Mucosa of rectum (tissue), 2 donors: ENCODE results near the gene NEDD4L.

ENCODE experiments used
- H3K27ac ChIP-seq, 2 donors: one replicate each; pipeline ENCODE4 v1.7.0; 2013; ENCODE audit warnings: inconsistent platforms in 2 of 2, low read depth in 2 of 2, low read length in 2 of 2
- H3K27me3 ChIP-seq, 2 donors: one replicate each; pipeline ENCODE4 v1.7.0; 2013; ENCODE audit warnings: low read length in 2 of 2; ENCODE audit not compliant: control insufficient read depth in 2 of 2, insufficient read depth in 2 of 2
- H3K36me3 ChIP-seq, 2 donors: one replicate each; pipeline ENCODE4 v1.7.0; 2013; ENCODE audit warnings: low read length in 2 of 2; ENCODE audit not compliant: control insufficient read depth in 2 of 2, insufficient read depth in 2 of 2
- H3K4me1 ChIP-seq, 2 donors: one replicate each; pipeline ENCODE4 v1.7.0; 2013; ENCODE audit warnings: low read length in 2 of 2, mild to moderate bottlenecking in 1 of 2; ENCODE audit not compliant: control insufficient read depth in 2 of 2, insufficient read depth in 2 of 2
- H3K4me3 ChIP-seq, 2 donors: one replicate each; pipeline ENCODE4 v1.7.0; 2013; ENCODE audit warnings: low read length in 2 of 2
- H3K9ac ChIP-seq, 2 donors: one replicate each; pipeline ENCODE4 v1.7.0; 2013; ENCODE audit warnings: low read length in 2 of 2, low read depth in 1 of 2, mild to moderate bottlenecking in 1 of 2
- H3K9me3 ChIP-seq, 2 donors: one replicate each; pipeline ENCODE4 v1.7.0; 2013; ENCODE audit warnings: low read length in 2 of 2; ENCODE audit not compliant: control insufficient read depth in 2 of 2
- donor health status: healthy.
- donor health status: Normal muscosa, but diverticular disease.

NEDD4L gene

DNA sequence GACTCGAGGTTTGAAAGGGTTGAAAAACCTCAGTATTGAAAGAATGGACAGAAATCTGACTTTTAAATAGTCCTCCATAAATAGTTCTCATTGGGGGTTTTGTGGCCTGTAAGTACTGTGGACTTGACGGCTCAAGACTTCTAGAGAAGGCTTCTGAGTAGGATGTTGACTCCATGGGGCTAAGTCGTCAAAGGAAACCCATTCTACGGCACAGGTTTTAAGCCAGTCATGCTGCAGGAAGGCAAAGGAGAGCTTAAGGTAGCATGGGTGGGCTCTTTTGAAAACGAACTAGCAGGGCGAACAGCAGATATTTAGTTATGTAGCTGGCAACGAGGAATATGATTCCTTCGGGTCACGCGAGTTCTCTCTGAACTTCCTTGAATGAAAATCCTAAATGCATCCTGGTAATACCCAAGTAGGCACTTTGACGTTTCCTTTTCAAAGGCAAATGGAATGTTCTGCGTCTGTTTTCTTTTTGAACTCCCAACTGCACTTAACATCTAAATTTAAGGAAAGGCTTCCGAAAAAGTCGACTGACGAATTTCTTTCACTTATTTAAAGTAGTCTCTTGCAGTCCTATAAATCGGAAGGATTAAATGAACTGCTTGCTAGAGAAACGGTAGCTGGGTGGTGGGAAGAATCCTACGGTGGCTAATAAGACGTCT lies 1.1 kb upstream of the NEDD4L start:
- Histone ChIP-seq H3K27me3 (no peaks in the 10 kb centered on the region), H3K27ac (peak overlapping the region; percentile 85 to 86), H3K4me1 (peaks cover 17 to 18% of the 10 kb centered on the region in 2 donors), H3K9ac (peak overlapping the region; percentile 18 to 71), H3K9me3 (no peaks in the 10 kb centered on the region), H3K4me3 (peak overlapping the region; percentile 76 to 89), H3K36me3 (no peaks in the 10 kb centered on the region)

DNA sequence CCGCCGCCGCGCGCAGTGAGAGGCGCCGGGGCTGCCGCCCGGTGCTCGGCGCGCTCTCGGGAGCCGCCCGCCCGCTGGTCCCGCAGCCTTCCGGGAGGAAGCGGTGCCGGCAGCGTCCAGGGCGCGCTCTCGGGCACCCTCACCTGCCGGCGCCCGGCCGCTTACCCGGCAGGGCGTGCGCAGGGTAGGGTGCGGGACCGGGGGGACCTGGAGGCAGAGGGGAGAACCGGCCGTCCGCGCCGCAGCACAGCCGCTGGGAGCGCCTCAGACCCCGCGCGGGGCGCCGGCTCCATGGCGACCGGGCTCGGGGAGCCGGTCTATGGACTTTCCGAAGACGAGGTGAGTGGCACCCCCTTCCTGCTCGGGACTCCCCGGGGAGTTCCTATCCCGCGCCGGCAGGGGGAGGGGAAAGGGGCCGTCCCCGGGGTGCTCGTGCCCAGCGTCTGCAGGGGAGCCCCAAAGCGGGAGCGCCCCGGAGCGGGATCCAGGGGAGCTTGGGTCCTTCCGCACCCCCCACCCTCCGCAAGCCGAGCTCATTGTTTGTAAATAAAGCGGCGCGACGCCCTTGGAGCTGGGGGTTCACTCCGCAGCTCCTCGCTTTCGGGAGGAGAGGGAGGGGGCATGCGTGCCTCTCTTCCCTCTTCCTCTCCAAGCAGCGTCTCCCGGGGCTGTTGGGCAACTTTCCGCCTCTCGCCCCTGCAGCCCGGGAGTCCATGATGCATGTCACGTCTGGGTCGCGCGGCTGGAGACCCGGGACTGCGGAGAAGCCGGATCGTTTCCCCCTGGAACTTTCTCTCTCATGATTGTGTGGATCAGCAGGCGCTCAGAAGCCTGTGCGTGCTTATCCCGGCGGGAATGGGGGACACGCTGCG lies 580 bp downstream of the NEDD4L start:
- peak overlapping the region; percentile 76 to 89 for H3K4me3 ChIP-seq
- H3K9ac ChIP-seq: peak overlapping the region; percentile 71 to 72
- peak overlapping the region; percentile 85 to 86 for H3K27ac ChIP-seq

DNA sequence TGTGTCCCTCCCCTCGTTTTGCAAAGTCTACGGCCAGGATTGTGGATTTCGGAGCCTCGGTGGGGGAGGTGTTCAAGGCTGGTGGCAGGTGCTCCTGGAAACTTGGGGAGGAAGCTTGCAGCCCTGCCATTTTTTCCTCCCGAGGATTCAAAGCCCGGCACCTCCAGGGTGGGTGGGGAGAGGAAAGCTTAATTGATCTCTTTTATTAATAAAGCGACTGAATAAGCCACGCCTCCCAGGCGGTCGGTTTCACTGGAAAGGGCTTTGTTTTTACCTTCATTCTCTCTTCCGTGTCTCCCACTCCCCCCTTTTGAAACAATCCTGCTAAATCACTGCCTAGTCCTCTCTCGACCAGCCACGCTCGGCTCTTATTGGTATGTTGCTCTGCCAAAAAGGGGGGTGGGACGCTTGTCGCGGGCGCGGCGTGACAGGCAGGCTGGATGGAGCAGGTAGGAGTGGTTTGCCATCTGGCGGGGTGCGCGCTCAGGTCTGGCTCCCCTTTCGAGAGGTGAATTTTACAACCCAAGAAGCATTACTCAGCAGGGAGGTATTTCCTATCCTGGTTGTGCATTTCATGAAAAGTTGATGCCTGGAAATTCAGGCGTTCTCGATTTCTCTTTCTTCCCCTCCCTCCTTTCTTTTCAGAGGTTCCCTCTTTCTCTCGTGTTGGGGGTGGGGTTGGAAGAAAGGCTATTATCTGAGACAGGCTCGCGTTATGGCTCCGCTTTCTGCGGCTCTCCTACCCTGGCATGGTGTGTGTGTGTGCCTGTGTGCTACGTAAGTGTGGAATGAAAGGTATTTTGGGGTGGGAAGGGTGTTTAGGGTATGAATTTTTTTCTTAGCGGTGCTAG lies 1.4 kb downstream of the NEDD4L start:
- peak overlapping the region; percentile 71 to 72 for H3K9ac ChIP-seq
- H3K27ac ChIP-seq: peak overlapping the region; percentile 85 to 86
- H3K9me3 ChIP-seq: no peaks in the 10 kb centered on the region
- H3K4me3 ChIP-seq: peak overlapping the region; percentile 76 to 89
- H3K36me3 ChIP-seq: no peaks in the 10 kb centered on the region
- no peaks in the 10 kb centered on the region for H3K27me3 ChIP-seq
- peaks cover 13 to 16% of the 10 kb centered on the region in 2 donors for H3K4me1 ChIP-seq

More for the DNA sequence above, 580 bp downstream of the NEDD4L start:
- Histone ChIP-seq H3K36me3 (no peaks in the 10 kb centered on the region), H3K4me1 (peaks cover 13 to 16% of the 10 kb centered on the region in 2 donors), H3K27me3 (no peaks in the 10 kb centered on the region), H3K9me3 (no peaks in the 10 kb centered on the region)

DNA sequence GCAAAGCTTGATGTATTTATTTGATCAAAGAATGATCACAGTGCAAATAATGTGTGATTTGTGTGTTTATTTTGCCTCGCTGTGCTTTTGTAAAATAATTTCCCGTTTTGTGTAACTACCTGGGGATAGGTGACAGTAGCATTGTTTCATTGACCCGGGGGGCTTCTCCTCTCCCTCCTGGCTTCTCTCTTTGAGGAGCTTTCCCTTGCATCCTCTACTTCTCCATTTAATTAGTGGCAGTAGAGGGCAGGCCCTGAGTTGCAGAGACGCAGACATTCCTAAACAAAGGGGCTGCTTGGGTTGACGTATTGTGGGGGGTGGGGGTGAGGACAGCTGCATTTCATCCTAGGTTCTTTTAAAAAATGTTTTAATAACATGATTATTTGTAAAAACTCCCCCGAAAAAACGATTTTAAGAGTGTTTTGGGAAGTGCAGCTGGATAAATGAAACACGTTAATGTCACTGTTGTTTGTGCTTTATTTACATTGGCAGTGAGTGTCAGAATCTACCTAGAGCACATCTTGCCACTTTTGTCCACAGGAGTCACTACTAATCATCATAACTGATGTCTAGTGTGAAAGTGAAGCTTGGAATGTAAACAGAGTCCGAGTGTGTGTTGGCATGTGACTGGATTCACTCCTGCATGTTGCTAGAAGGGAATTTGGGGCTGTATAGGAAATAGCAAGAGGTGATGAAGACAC lies 2.2 kb downstream of the NEDD4L start:
- H3K4me1 ChIP-seq: peaks cover 13% of the 10 kb centered on the region in 2 donors
- no peaks in the 10 kb centered on the region for H3K36me3 ChIP-seq
- H3K27me3 ChIP-seq: no peaks in the 10 kb centered on the region
- peak overlapping the region in 1 of 2 donors; percentile 71 for H3K9ac ChIP-seq
- peak overlapping the region in 1 of 2 donors; percentile 85 for H3K27ac ChIP-seq
- H3K4me3 ChIP-seq: peak overlapping the region; percentile 76 to 89
- no peaks in the 10 kb centered on the region for H3K9me3 ChIP-seq

DNA sequence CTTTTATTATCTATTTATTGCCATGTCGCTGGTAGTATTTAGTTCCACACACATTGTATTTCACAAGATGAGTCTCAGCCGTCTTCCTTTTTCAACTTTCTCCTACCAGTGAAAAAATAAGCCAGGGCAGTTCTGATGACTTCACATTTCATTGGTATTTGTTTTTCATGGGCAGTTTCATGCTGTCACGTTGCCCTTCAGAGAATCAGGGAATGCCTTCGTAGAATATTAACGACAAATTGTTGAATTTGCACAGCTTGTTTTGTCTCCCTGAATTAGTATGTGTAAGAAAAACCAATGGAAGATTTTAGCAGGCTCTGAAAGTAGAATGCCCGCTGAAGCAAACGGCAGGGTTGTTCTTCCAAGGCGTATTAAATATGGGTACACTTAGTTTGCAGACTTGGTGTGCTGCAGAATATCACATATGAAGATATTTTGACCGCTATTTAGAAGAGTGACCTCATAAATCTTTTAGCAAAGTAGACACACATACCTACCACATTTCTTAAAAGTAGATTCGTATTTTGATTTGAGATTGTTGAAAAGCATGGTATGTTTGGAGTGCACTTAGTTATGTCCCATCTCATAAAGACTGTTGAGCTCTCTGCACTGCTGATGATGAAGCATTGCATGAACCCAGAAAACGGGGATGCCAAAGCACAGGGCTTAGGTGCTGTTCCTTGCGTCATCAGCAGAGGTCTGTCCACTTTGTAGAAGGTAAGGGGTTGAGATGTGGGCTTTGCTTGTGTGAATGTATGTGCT lies 2.9 kb downstream of the NEDD4L start:
- no peaks in the 10 kb centered on the region for H3K36me3 ChIP-seq
- no peak overlapping the region for H3K4me3 ChIP-seq
- no peaks in the 10 kb centered on the region for H3K9me3 ChIP-seq
- no peaks in the 10 kb centered on the region for H3K27me3 ChIP-seq
- no peak overlapping the region for H3K9ac ChIP-seq
- H3K4me1 ChIP-seq: peaks cover 13% of the 10 kb centered on the region in 2 donors
- no peak overlapping the region for H3K27ac ChIP-seq

DNA sequence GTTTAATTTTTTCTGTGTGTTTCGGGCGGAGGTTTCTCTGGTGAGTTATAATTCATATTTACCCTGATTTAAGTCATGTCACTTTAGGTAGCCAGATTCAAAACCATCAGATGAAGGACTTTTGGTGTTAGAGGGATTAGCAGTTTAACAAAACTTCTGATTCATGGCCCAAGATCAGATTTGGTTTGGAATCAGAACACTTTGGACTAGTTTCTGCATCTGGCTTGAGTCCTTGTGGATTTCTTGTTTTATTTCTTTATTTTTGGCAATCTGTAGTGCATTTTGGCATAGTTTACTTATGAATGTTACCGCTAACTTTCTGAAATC lies 3.5 kb downstream of the NEDD4L start:
- Histone ChIP-seq H3K36me3 (no peaks in the 10 kb centered on the region), H3K4me3 (no peak overlapping the region), H3K4me1 (peaks cover 13% of the 10 kb centered on the region in 2 donors), H3K27ac (no peak overlapping the region), H3K9me3 (no peaks in the 10 kb centered on the region), H3K27me3 (no peaks in the 10 kb centered on the region), H3K9ac (no peak overlapping the region)

DNA sequence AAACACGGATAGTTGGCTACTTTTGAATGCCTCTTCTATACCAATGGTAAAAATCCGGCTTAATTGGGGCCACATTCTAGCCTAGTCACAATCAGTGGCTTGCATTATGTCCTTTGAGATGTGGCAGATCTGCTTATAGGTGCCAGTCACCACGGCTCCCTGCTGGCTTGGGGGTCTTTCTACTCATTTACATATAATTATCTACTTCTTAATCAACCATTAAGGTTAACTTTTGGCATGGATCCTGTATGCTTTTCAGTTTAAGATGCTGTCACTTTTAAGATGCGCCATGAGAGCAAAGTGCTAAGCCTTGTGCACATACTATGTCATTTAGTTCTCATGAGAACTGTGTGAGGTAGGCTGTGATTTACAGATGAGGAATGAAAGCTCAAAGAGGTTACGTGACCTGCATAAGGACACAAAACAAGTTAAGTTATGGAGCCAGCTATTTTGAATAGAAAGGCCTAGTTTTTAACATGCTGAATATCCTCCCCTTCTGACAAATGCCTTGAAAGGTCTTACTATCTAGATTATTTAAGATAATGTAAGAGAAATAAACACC lies 4.1 kb downstream of the NEDD4L start:
- Histone ChIP-seq H3K9me3 (no peaks in the 10 kb centered on the region), H3K36me3 (no peaks in the 10 kb centered on the region), H3K4me3 (no peak overlapping the region), H3K27ac (no peak overlapping the region), H3K9ac (no peak overlapping the region), H3K4me1 (peaks cover 9 to 10% of the 10 kb centered on the region in 2 donors), H3K27me3 (no peaks in the 10 kb centered on the region)

DNA sequence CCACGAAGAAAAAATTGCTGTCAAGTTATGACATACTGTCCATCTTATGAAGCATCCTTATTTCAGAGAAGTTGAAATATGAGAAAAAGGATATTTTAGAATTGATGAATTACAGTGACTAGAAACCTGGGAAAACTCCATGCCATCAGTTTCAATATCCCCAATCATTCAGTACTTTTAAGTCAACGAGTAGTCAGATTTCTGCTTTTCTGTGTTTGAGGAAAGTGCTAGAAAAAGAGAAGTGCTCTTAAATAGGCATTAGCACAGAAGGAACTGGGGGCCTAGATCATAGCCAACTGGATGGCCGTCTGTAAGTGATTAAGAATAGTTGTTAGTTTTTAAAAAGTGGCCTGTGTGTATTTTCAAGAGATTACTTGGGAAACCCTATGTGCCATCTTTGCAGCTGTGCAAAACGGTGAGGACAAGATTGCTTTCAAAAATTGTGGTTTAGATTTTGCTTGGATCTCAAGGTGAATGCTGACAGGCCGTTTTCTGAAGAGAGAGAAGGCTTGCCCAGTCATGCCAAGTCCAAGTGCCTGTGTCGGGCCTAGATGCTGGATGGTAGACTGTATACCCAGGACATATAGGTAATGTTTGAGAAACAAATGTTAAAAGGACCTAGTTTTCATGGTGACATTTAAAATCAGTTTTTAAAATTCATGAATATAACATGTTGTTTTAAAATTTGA lies 5.1 kb downstream of the NEDD4L start:
- Histone ChIP-seq H3K27me3 (no peaks in the 10 kb centered on the region), H3K27ac (no peak overlapping the region), H3K36me3 (no peaks in the 10 kb centered on the region), H3K9ac (no peak overlapping the region), H3K4me1 (peaks cover 9 to 10% of the 10 kb centered on the region in 2 donors), H3K9me3 (no peaks in the 10 kb centered on the region), H3K4me3 (no peak overlapping the region)
